Measurements from ENCODE around the gene KLF12. TPM values are rescaled to one million over a fixed set of nuclear protein-coding genes. Genes with fewer than 3 reads are reported as not detected.

Gene KLF12
- total and polyA plus RNA-seq, 2 experiments from 2014 or later: 6.4 to 7.7 TPM

- no peaks in the 10 kb centered on the region for H3K36me3 ChIP-seq (ENCODE audit: insufficient read depth)
- no peak overlapping the region for H3K4me2 ChIP-seq
- peak overlapping the region; percentile 0; the same call in 1 of the 2 replicates for H3K27ac ChIP-seq (ENCODE audit: low read depth)
- no peaks in the 10 kb centered on the region for H3K27me3 ChIP-seq (ENCODE audit: insufficient read depth)
- TF ChIP-seq REST (IDR thresholded peaks at IDR 0.05; ENCODE audit: unreplicated experiment): no peak
- no peaks in the 10 kb centered on the region for H3F3A ChIP-seq (replicated peaks; ENCODE audit: low read depth)
- no peak overlapping the region for H3K4me3 Mint-ChIP-seq
- no peak overlapping the region for H2AFZ ChIP-seq
- H3K27me3 Mint-ChIP-seq (ENCODE audit: insufficient read depth, low read depth, poor library complexity): no peaks in the 10 kb centered on the region
- peaks cover 11% of the 10 kb centered on the region for H3K36me3 Mint-ChIP-seq (ENCODE audit: low read depth)
- DNase-seq (ENCODE audit: low spot score): no peak
- no peaks in the 10 kb centered on the region for H3K9me2 ChIP-seq (ENCODE audit: insufficient read depth)
- H3K4me1 ChIP-seq (ENCODE audit: insufficient read depth): peaks cover 5% of the 10 kb centered on the region; the same call in 1 of the 2 replicates
- no peak overlapping the region; the same call in 1 of the 2 replicates for H3K27ac Mint-ChIP-seq
- no peaks in the 10 kb centered on the region for H4K20me1 ChIP-seq (replicated peaks; ENCODE audit: insufficient read depth)
- ATAC-seq: no peak
- H3K4me3 ChIP-seq: no peak overlapping the region
- peaks cover 8% of the 10 kb centered on the region; the same call in 2 of the 3 replicates for H3K9me3 Mint-ChIP-seq
- H3K4me1 Mint-ChIP-seq: peaks cover 8% of the 10 kb centered on the region; the same call in 2 of the 3 replicates
- H3K79me2 ChIP-seq (replicated peaks; ENCODE audit: insufficient read depth): peaks cover 56% of the 10 kb centered on the region
Observed at GRCh38 chr13:74111901-74112824, 22.0 kb downstream of the KLF12 start.

- Histone ChIP-seq H3K9me2 (ENCODE audit: insufficient read depth) (no peaks in the 10 kb centered on the region), H3K4me2 (no peak overlapping the region), H3K4me1 (ENCODE audit: insufficient read depth) (peaks cover 5% of the 10 kb centered on the region; the same call in 1 of the 2 replicates), H3K79me2 (replicated peaks; ENCODE audit: insufficient read depth) (peaks cover 51% of the 10 kb centered on the region), H2AFZ (no peak overlapping the region), H3K36me3 (ENCODE audit: insufficient read depth) (no peaks in the 10 kb centered on the region), H3K27ac (ENCODE audit: low read depth) (no peak overlapping the region), H4K20me1 (replicated peaks; ENCODE audit: insufficient read depth) (no peaks in the 10 kb centered on the region), H3K4me3 (no peak overlapping the region), H3K27me3 (ENCODE audit: insufficient read depth) (no peaks in the 10 kb centered on the region), H3F3A (replicated peaks; ENCODE audit: low read depth) (no peaks in the 10 kb centered on the region)
- no peak for ATAC-seq
- Mint-ChIP-seq H3K4me3 (no peak overlapping the region), H3K27me3 (ENCODE audit: insufficient read depth, low read depth, poor library complexity) (no peaks in the 10 kb centered on the region), H3K27ac (no peak overlapping the region), H3K36me3 (ENCODE audit: low read depth) (peaks cover 11% of the 10 kb centered on the region), H3K9me3 (peaks cover 8% of the 10 kb centered on the region; the same call in 2 of the 3 replicates), H3K4me1 (peaks cover 8% of the 10 kb centered on the region; the same call in 2 of the 3 replicates)
- DNase-seq (ENCODE audit: low spot score): no peak
- TF ChIP-seq ZNF331 (CRISPR knock-in tag; IDR thresholded peaks at IDR 0.05; ENCODE audit: low read depth) (no peak), POLR2AphosphoS5 (IDR thresholded peaks at IDR 0.05; ENCODE audit: low read depth) (no peak), CREB1 (CRISPR knock-in tag; IDR thresholded peaks at IDR 0.05; ENCODE audit: low read depth) (no peak), STAT1 (IDR thresholded peaks at IDR 0.05; ENCODE audit: unreplicated experiment) (no peak), CTCF (conservative IDR thresholded peaks at IDR 0.05; ENCODE audit: low read depth in 2 of 2) (no peak), REST (IDR thresholded peaks at IDR 0.05; ENCODE audit: unreplicated experiment) (no peak)
Observed at GRCh38 chr13:74111399-74111798, 22.8 kb downstream of the KLF12 start.

Measured in GM23338 (cell line).